IPS-11a (cell line): ENCODE measurements around the gene GPR137.
"Not testable (repeated sequence)": the region's sequence is repeated elsewhere in the genome, so short reads cannot be mapped to it uniquely, and the experiment has no call there.

Experiments
- H3K4me3 ChIP-seq: one replicate; pipeline ENCODE4 v1.5.1; 2013; ENCODE audit warnings: low read depth, low read length, control low read depth

Gene GPR137

GRCh38 chr11:64316672-64317324 lies 31.1 kb downstream of the GPR137 start:
- peak overlapping the region; percentile 95 for H3K4me3 ChIP-seq

GRCh38 chr11:64317325-64317960 lies 31.8 kb downstream of the GPR137 start, which contains the start of gene TRMT112:
Gene TRMT112 (minus strand): TSS chr11:64317559. CDS start chr11:64317526, 33 bp downstream.
- peak within 1 kb of the TSS; percentile 95 for H3K4me3 ChIP-seq

GRCh38 chr11:64317961-64318765 lies 32.5 kb downstream of the GPR137 start, which contains the start of gene PRDX5:
Gene PRDX5 (plus strand): TSS chr11:64318121. CDS start chr11:64318216, 95 bp downstream.
- peak within 1 kb of the TSS; percentile 95 for H3K4me3 ChIP-seq

- H3K4me3 ChIP-seq: peak overlapping the region; percentile 95
These were observed 33.4 kb downstream of the GPR137 start for GRCh38 chr11:64318766-64319761.

- no peak overlapping the region for H3K4me3 ChIP-seq
These were observed 34.9 kb downstream of the GPR137 start for GRCh38 chr11:64320556-64320955.

- H3K4me3 ChIP-seq: no peak overlapping the region
These were observed 35.4 kb downstream of the GPR137 start for GRCh38 chr11:64321026-64321425.

GRCh38 chr11:64321533-64321932 lies 35.9 kb downstream of the GPR137 start:
- no peak overlapping the region for H3K4me3 ChIP-seq

GRCh38 chr11:64322925-64323260 lies 37.2 kb downstream of the GPR137 start:
- no peak overlapping the region for H3K4me3 ChIP-seq

GRCh38 chr11:64323373-64323772 lies 37.7 kb downstream of the GPR137 start:
- H3K4me3 ChIP-seq: no peak overlapping the region

GRCh38 chr11:64323984-64324383 lies 38.3 kb downstream of the GPR137 start:
- not testable (repeated sequence) for H3K4me3 ChIP-seq

GRCh38 chr11:64324692-64325469 lies 39.2 kb downstream of the GPR137 start:
- H3K4me3 ChIP-seq: no peak overlapping the region

GRCh38 chr11:64327375-64327774 lies 41.7 kb downstream of the GPR137 start:
- no peak overlapping the region for H3K4me3 ChIP-seq

GRCh38 chr11:64327993-64328392 lies 42.3 kb downstream of the GPR137 start:
- H3K4me3 ChIP-seq: no peak overlapping the region

- no peak overlapping the region for H3K4me3 ChIP-seq
These were observed 45.2 kb downstream of the GPR137 start for GRCh38 chr11:64330888-64331287.

- no peak overlapping the region for H3K4me3 ChIP-seq
These were observed 46.1 kb downstream of the GPR137 start for GRCh38 chr11:64331569-64332371.

GRCh38 chr11:64333556-64333955 lies 47.9 kb downstream of the GPR137 start:
- no peak overlapping the region for H3K4me3 ChIP-seq

GRCh38 chr11:64334764-64335735 lies 49.4 kb downstream of the GPR137 start:
- no peak overlapping the region for H3K4me3 ChIP-seq
